ENCODE results near the gene SNAP47.

SNAP47 gene

GRCh38 chr1:227791425-227792143, 56.3 kb downstream of the SNAP47 start:
- Histone ChIP-seq H3K4me3 (ENCODE audit: low read depth, low read length) (no peak overlapping the region), H3K27me3 (no peaks in the 10 kb centered on the region), H3K9me3 (no peaks in the 10 kb centered on the region), H3K36me3 (no peaks in the 10 kb centered on the region), H3K4me1 (no peaks in the 10 kb centered on the region; the same call in 1 of the 2 replicates)
- DNase-seq = no peak
- TF ChIP-seq, protein P1, sequence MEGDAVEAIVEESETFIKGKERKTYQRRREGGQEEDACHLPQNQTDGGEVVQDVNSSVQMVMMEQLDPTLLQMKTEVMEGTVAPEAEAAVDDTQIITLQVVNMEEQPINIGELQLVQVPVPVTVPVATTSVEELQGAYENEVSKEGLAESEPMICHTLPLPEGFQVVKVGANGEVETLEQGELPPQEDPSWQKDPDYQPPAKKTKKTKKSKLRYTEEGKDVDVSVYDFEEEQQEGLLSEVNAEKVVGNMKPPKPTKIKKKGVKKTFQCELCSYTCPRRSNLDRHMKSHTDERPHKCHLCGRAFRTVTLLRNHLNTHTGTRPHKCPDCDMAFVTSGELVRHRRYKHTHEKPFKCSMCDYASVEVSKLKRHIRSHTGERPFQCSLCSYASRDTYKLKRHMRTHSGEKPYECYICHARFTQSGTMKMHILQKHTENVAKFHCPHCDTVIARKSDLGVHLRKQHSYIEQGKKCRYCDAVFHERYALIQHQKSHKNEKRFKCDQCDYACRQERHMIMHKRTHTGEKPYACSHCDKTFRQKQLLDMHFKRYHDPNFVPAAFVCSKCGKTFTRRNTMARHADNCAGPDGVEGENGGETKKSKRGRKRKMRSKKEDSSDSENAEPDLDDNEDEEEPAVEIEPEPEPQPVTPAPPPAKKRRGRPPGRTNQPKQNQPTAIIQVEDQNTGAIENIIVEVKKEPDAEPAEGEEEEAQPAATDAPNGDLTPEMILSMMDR (IDR thresholded peaks at IDR 0.05; ENCODE audit: low read depth, low read length) = no peak

GRCh38 chr1:227792216-227793078, 57.2 kb downstream of the SNAP47 start:
- TF ChIP-seq, protein P1 (IDR thresholded peaks at IDR 0.05; ENCODE audit: low read depth, low read length) = no peak

DNA sequence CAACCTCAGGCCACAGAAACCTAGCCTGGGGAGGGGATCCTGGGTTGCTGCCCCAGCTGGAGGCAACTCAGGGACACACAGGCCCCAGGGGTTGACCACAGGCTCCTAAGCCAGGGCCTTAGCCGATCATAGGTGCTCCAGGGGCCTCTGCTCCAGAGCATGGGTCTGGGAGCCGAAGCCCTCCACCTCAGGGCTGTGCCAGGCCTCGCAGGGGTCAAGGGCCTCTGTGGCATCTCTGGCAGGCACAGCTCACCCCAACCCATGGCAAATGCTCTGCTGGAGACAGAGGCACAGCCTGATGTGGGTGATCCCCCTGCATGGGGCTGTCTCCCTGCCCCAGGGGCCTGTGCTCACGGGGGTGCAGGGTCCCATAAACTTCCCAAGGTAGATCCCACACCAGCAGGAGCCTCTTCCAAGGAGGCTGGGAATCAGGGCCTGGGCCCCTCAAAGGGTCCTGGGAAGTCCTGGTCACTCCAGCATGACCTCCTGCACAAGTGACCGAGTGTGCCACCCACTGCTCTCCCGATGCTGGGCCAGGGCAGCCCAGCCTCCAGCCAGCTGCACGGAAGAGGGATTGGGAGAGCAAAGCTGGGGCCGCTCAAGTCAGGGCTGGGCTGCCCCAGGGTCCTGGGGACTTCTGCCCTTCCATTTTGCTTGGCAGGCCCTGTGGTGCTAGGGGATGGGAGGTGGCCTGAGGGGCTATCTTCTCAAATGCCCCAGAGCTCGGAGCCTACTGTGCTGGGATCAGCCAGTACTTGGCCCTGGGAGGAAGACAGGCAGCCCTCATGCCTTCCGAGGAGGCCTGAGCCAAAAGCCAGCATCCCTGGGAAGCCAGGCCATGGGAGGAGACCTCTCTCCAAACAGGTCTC, 58.1 kb downstream of the SNAP47 start:
- Histone ChIP-seq H3K36me3 (no peaks in the 10 kb centered on the region), H3K4me3 (ENCODE audit: low read depth, low read length) (no peak overlapping the region), H3K9me3 (no peaks in the 10 kb centered on the region), H3K27me3 (no peaks in the 10 kb centered on the region), H3K4me1 (no peaks in the 10 kb centered on the region; the same call in 1 of the 2 replicates)
- TF ChIP-seq, protein P1 (IDR thresholded peaks at IDR 0.05; ENCODE audit: low read depth, low read length) = no peak
- DNase-seq = no peak

More at GRCh38 chr1:227792216-227793078, 57.2 kb downstream of the SNAP47 start:
- Histone ChIP-seq H3K9me3 (no peaks in the 10 kb centered on the region), H3K4me3 (ENCODE audit: low read depth, low read length) (no peak overlapping the region), H3K36me3 (no peaks in the 10 kb centered on the region), H3K4me1 (no peaks in the 10 kb centered on the region; the same call in 1 of the 2 replicates), H3K27me3 (no peaks in the 10 kb centered on the region)
- DNase-seq = no peak

DNA sequence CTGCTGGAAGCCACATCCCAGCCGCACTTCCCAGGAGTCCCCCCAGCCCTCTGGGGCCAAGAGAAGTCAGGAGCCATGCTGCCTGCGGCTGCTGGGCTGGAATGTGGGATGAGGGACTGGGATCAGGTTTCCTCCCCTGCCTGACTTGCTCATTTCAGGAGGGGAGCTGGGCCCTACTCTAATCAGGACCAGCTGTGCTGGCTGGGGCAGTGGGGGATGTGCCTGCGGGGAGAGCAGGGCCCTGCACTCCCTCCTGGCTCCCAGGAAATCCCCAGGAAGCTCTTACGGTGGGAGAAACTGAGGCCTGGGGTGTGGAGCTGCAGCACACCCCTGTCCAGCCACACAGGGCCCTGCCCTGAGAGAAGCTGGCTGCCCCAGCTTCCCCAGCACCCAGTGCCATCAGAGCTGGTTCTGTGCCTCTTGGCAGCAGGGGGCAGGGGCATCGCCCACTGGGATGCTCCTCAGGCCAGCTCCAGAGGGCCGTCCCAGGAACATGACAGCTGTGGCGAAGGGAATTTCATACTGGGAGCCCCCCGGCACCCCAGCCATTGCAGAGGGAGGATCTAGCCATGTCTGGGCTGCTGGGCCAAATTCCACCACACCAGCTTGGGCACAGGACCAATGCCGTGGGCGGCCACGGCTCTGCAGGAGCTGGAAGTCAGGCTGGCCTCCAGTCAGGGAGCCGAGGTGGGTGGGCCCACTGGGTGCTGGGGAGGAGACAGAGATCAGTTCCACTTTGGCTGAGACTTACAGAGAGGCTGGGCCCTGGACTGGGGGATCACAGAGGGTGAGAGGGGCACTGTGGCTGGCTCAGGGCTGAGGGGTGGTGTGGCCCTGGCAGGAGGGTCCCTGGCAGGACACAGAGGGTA, 58.9 kb downstream of the SNAP47 start:
- no peaks in the 10 kb centered on the region for H3K27me3 ChIP-seq
- no peaks in the 10 kb centered on the region for H3K9me3 ChIP-seq
- H3K4me3 ChIP-seq (ENCODE audit: low read depth, low read length) = no peak overlapping the region
- no peaks in the 10 kb centered on the region; the same call in 1 of the 2 replicates for H3K36me3 ChIP-seq
- TF ChIP-seq, protein P1 (IDR thresholded peaks at IDR 0.05; ENCODE audit: low read depth, low read length) = no peak
- H3K4me1 ChIP-seq = no peaks in the 10 kb centered on the region; the same call in 1 of the 2 replicates
- peak; percentile 69 for DNase-seq

DNA sequence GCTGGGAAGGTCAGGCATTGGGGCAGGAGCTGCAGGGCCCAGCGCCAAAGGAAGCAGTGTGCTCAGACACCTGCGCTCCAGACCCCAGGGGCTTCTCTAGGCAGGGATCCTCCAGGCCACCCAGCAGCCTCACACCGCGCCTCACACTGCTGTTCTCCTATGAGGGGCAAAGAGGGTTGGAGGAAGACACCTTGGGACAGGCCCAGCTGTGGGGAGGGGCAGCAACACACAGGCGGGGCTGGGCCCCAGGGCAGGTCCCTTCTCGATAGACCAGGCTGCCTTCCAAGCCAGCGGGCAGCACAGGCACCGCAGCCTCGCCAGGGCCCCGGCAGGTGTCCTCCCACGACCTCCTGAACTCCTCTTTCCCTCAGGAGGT, 59.6 kb downstream of the SNAP47 start:
- H3K9me3 ChIP-seq = no peaks in the 10 kb centered on the region
- TF ChIP-seq, protein P1 (IDR thresholded peaks at IDR 0.05; ENCODE audit: low read depth, low read length) = no peak
- H3K27me3 ChIP-seq = no peaks in the 10 kb centered on the region
- no peaks in the 10 kb centered on the region; the same call in 1 of the 2 replicates for H3K36me3 ChIP-seq
- DNase-seq = no peak
- no peaks in the 10 kb centered on the region; the same call in 1 of the 2 replicates for H3K4me1 ChIP-seq
- no peak overlapping the region for H3K4me3 ChIP-seq (ENCODE audit: low read depth, low read length)
